ENCODE data around the gene INTS13. TPM values are rescaled to one million over a fixed set of nuclear protein-coding genes. Genes with fewer than 3 reads are reported as not detected.
"Not testable (repeated sequence)": the region's sequence is repeated elsewhere in the genome, so short reads cannot be mapped to it uniquely, and the experiment has no call there.

The INTS13 gene
- total RNA-seq, 4 donors from 2014 or later = 18.5 to 35.3 (median 28.8) TPM

DNA sequence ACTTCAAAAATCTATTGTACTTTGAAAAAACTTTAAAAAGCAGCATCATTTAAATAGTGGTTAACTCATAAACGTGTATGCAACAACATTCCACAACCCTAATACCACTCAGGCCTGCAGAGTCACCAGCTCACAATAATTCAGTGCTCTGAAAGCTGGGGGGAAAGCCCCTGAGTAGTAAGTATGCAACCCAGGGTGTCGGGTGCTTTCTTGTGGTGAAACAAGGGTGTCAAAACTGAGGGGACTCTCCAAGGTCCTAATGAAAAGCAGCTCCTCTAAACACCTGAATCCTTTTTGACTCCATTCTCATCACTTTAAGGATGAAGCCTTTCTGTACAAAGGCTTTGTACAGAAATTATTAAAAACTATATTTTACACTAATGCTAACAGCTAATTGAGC is 34.2 kb upstream of the INTS13 start:
- H3K36me3 ChIP-seq = peaks cover 53% of the 10 kb centered on the region
- H3K4me1 ChIP-seq = no peaks in the 10 kb centered on the region
- DNase-seq (ENCODE audit: low spot score in 2 of 2) = no peak
- no peaks in the 10 kb centered on the region for H3K27me3 ChIP-seq
- no peak overlapping the region for H3K27ac ChIP-seq
- TF ChIP-seq, protein P1, sequence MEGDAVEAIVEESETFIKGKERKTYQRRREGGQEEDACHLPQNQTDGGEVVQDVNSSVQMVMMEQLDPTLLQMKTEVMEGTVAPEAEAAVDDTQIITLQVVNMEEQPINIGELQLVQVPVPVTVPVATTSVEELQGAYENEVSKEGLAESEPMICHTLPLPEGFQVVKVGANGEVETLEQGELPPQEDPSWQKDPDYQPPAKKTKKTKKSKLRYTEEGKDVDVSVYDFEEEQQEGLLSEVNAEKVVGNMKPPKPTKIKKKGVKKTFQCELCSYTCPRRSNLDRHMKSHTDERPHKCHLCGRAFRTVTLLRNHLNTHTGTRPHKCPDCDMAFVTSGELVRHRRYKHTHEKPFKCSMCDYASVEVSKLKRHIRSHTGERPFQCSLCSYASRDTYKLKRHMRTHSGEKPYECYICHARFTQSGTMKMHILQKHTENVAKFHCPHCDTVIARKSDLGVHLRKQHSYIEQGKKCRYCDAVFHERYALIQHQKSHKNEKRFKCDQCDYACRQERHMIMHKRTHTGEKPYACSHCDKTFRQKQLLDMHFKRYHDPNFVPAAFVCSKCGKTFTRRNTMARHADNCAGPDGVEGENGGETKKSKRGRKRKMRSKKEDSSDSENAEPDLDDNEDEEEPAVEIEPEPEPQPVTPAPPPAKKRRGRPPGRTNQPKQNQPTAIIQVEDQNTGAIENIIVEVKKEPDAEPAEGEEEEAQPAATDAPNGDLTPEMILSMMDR (IDR thresholded peaks at IDR 0.05) = no peak
- no peak for TF ChIP-seq POLR2AphosphoS5 (IDR thresholded peaks at IDR 0.05)
- no peak for TF ChIP-seq EP300 (IDR thresholded peaks at IDR 0.05)
- TF ChIP-seq POLR2A (IDR thresholded peaks at IDR 0.05) = no peak
- H3K9me3 ChIP-seq = no peaks in the 10 kb centered on the region
- H3K4me3 ChIP-seq = no peak overlapping the region
- WGBS = 72% methylated on average over 2 of the region's 2 CpGs

DNA sequence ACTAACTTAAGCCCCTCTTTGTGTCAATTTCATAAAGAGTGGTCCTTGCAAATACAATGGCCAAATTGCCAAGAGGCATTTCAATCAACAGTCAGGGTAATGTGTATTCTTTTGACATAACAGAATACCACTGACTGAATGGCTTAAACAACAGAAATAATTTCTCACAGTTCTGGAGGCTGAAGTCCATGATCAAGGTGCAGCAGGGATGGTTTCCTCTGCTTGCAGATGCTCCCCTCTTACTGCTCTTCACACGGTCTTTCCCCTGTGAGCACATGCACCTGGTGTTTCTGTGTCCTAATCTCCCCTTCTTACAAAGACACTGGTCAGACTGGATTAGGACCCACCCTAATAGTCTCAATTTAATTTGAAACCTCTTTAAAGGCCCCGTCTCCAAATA is 32.4 kb upstream of the INTS13 start:
- WGBS = 100% methylated on average over 2 of the region's 2 CpGs
- Histone ChIP-seq H3K36me3 (peaks cover 48% of the 10 kb centered on the region), H3K27ac (no peak overlapping the region), H3K9me3 (no peaks in the 10 kb centered on the region), H3K27me3 (no peaks in the 10 kb centered on the region), H3K4me1 (no peaks in the 10 kb centered on the region), H3K4me3 (no peak overlapping the region)
- TF ChIP-seq, protein P1 (IDR thresholded peaks at IDR 0.05) = no peak
- TF ChIP-seq EP300 (IDR thresholded peaks at IDR 0.05) (no peak), POLR2AphosphoS5 (IDR thresholded peaks at IDR 0.05) (no peak)
- no peak for DNase-seq (ENCODE audit: low spot score in 2 of 2)

DNA sequence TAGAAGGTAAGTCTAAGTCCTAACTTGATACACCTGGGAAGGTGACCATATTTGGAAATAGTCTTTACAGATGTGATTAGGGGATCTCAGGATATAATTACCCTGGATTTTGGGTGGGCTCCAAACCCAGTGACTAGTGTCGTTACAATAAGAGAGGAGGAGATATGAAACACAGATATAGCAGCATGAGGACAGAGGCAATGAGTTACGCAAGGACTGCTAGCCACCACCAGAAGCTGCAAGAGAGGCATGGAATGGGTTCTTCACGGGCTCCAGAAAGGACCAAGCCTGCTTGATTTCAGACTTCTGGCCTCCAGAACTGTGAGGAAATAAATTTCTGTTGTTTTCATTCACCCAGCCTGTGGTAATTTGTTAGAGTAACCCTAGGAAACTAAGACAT is 29.1 kb upstream of the INTS13 start:
- Histone ChIP-seq H3K27ac (no peak overlapping the region), H3K36me3 (peaks cover 36% of the 10 kb centered on the region), H3K9me3 (no peaks in the 10 kb centered on the region), H3K4me1 (no peaks in the 10 kb centered on the region), H3K4me3 (no peak overlapping the region), H3K27me3 (no peaks in the 10 kb centered on the region)
- TF ChIP-seq POLR2AphosphoS5 (IDR thresholded peaks at IDR 0.05) = no peak
- TF ChIP-seq POLR2A (IDR thresholded peaks at IDR 0.05) = no peak
- DNase-seq (ENCODE audit: low spot score in 2 of 2) = no peak
- WGBS = 81% methylated on average over 3 of the region's 3 CpGs

DNA sequence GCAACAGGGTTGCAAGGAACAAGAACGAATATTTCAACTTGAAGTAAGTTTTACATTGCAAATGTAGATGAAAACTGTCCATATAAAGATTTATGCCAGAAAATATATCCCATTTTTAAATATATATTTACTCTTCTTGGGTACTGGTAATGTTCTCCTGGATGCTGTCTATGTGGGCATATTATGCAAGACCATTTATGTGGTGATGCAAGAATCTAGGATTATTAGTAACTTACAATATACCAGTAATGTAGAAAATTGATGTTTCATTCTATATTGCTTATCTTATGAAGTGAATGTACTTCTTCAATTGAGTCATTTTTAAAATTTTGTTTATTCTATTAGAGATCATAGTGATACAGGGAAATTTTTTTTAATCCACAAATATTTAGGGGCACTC is 25.6 kb upstream of the INTS13 start:
- no peaks in the 10 kb centered on the region for H3K27me3 ChIP-seq
- H3K4me1 ChIP-seq = no peaks in the 10 kb centered on the region
- H3K4me3 ChIP-seq = no peak overlapping the region
- peaks cover 38% of the 10 kb centered on the region for H3K36me3 ChIP-seq
- WGBS = 95% methylated on average over 1 of the region's 1 CpG
- TF ChIP-seq POLR2AphosphoS5 (IDR thresholded peaks at IDR 0.05) (no peak), EP300 (IDR thresholded peaks at IDR 0.05) (no peak), POLR2A (IDR thresholded peaks at IDR 0.05) (no peak)
- TF ChIP-seq, protein P1 (IDR thresholded peaks at IDR 0.05) = no peak
- H3K9me3 ChIP-seq = no peaks in the 10 kb centered on the region
- DNase-seq (ENCODE audit: low spot score in 2 of 2) = no peak
- H3K27ac ChIP-seq = no peak overlapping the region

- Histone ChIP-seq H3K27me3 (no peaks in the 10 kb centered on the region), H3K27ac (no peak overlapping the region), H3K36me3 (peaks cover 48% of the 10 kb centered on the region), H3K4me1 (no peaks in the 10 kb centered on the region), H3K4me3 (no peak overlapping the region), H3K9me3 (no peaks in the 10 kb centered on the region)
- TF ChIP-seq EP300 (IDR thresholded peaks at IDR 0.05) = no peak
- TF ChIP-seq POLR2AphosphoS5 (IDR thresholded peaks at IDR 0.05) = no peak
- TF ChIP-seq, protein P1 (IDR thresholded peaks at IDR 0.05) = no peak
- TF ChIP-seq POLR2A (IDR thresholded peaks at IDR 0.05) = no peak
- DNase-seq (ENCODE audit: low spot score in 2 of 2) = no peak
- 90% methylated on average over 1 of the region's 1 CpG for WGBS
These were observed 24.0 kb upstream of the INTS13 start for GRCh38 chr12:26961803-26962202.

GRCh38 chr12:26961391-26961790 is 23.6 kb upstream of the INTS13 start:
- not testable (repeated sequence) for H3K4me1 ChIP-seq

More at GRCh38 chr12:26961391-26961790, 23.6 kb upstream of the INTS13 start:
- not testable (repeated sequence) for H3K4me3 ChIP-seq; H3K9me3 ChIP-seq; H3K27me3 ChIP-seq; H3K27ac ChIP-seq; DNase-seq (ENCODE audit: low spot score in 2 of 2)
- 91% methylated on average over 7 of the region's 7 CpGs for WGBS
- H3K36me3 ChIP-seq = peaks cover 49% of the 10 kb centered on the region
